RWPE2 (cell line): ENCODE results near the gene SLC16A5.

Experiments used
- ATAC-seq: fragments of 200-7000 bp; cut with Tn5 transposase; 3 replicates; pipeline ENCODE4 v1.9.1; 2021; ENCODE audit warnings: low read depth
- DNase-seq: peaks from one replicate; pipeline ENCODE4 v3.0.0-alpha.2; 2020; ENCODE audit warnings: low spot score
- H3K27ac ChIP-seq: fragments of 450-650 bp; 2 replicates; pipeline ENCODE4 v1.5.1; 2017; ENCODE audit warnings: mild to moderate bottlenecking; ENCODE audit not compliant: poor library complexity, severe bottlenecking
- H3K27me3 ChIP-seq: fragments of 250-450 bp; sonication (Bioruptor Pico); 2 replicates; pipeline ENCODE4 v1.5.1; 2021; ENCODE audit warnings: mild to moderate bottlenecking, moderate library complexity; ENCODE audit not compliant: insufficient read depth, poor library complexity, severe bottlenecking
- H3K36me3 ChIP-seq: fragments of 250-450 bp; sonication (Bioruptor Pico); 2 replicates; pipeline ENCODE4 v1.5.1; 2020; ENCODE audit warnings: low read depth, mild to moderate bottlenecking, moderate library complexity
- H3K4me1 ChIP-seq: fragments of 250-450 bp; sonication (Bioruptor Pico); 2 replicates; pipeline ENCODE4 v1.5.1; 2021; ENCODE audit warnings: mild to moderate bottlenecking, moderate library complexity; ENCODE audit not compliant: insufficient read depth, poor library complexity, severe bottlenecking
- H3K4me3 ChIP-seq: fragments of 250-450 bp; sonication (Bioruptor Pico); 2 replicates; pipeline ENCODE4 v1.5.1; 2021; ENCODE audit warnings: mild to moderate bottlenecking, moderate library complexity; ENCODE audit not compliant: severe bottlenecking
- H3K9me3 ChIP-seq: fragments of 250-450 bp; sonication (Bioruptor Pico); 2 replicates; pipeline ENCODE4 v1.5.1; 2021; ENCODE audit warnings: mild to moderate bottlenecking, moderate library complexity; ENCODE audit not compliant: severe bottlenecking
- TF ChIP-seq, protein P1 (sequence below): fragments of 450-650 bp; IDR thresholded peaks from one replicate; pipeline ENCODE4 v1.5.1; 2017; ENCODE audit warnings: mild to moderate bottlenecking, moderate library complexity; ENCODE audit not compliant: poor library complexity, severe bottlenecking

Gene SLC16A5

DNA sequence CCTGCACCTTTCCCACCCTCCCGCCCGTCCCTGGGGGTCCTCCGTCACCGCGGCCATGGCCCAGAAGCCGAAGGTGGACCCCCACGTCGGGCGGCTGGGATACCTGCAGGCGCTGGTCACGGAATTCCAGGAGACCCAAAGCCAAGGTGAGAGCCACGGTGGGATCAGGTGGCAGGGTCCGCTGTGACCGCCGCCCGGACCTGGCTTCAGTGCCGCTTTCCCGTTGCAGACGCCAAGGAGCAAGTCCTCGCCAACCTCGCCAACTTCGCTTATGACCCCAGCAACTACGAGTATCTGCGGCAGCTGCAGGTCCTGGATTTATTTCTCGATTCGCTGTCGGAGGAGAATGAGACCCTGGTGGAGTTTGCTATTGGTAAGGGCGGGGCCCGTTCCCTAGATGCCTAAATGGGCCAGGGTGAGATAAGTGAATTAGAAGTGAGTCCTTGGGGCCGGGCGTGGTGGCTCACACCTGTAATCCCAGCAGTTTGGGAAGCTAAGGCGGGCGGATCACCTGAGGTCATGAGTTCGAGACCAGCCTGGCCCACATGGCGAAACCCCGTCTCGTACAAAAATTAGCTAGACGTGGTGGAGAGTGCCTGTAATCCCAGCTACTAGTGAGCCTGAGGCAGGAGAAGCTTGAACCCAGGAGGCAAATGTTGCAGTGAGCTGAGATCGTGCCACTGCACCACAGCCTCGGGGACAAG is 22.6 kb downstream of the SLC16A5 start:
- H3K36me3 ChIP-seq, result peaks cover 14% of the 10 kb centered on the region
- H3K9me3 ChIP-seq, result no peaks in the 10 kb centered on the region
- ATAC-seq (peak; percentile 10; the same call in 1 of the 3 replicates), DNase-seq (no peak)
- H3K27ac ChIP-seq, result peak overlapping the region; percentile 47
- no peaks in the 10 kb centered on the region for H3K27me3 ChIP-seq
- peak overlapping the region; percentile 61 for H3K4me3 ChIP-seq
- TF ChIP-seq, protein P1, sequence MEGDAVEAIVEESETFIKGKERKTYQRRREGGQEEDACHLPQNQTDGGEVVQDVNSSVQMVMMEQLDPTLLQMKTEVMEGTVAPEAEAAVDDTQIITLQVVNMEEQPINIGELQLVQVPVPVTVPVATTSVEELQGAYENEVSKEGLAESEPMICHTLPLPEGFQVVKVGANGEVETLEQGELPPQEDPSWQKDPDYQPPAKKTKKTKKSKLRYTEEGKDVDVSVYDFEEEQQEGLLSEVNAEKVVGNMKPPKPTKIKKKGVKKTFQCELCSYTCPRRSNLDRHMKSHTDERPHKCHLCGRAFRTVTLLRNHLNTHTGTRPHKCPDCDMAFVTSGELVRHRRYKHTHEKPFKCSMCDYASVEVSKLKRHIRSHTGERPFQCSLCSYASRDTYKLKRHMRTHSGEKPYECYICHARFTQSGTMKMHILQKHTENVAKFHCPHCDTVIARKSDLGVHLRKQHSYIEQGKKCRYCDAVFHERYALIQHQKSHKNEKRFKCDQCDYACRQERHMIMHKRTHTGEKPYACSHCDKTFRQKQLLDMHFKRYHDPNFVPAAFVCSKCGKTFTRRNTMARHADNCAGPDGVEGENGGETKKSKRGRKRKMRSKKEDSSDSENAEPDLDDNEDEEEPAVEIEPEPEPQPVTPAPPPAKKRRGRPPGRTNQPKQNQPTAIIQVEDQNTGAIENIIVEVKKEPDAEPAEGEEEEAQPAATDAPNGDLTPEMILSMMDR, result no peak
- H3K4me1 ChIP-seq, result peaks cover 7% of the 10 kb centered on the region

- H3K27ac ChIP-seq, result no peak overlapping the region
- no peaks in the 10 kb centered on the region for H3K9me3 ChIP-seq
- TF ChIP-seq, protein P1, result no peak
- peaks cover 17% of the 10 kb centered on the region for H3K36me3 ChIP-seq
- DNase-seq, result no peak
- no peaks in the 10 kb centered on the region for H3K27me3 ChIP-seq
- no peak for ATAC-seq
- H3K4me3 ChIP-seq, result no peak overlapping the region
- H3K4me1 ChIP-seq, result peaks cover 7% of the 10 kb centered on the region
Observed at GRCh38 chr17:75111777-75112335, 24.1 kb downstream of the SLC16A5 start.

GRCh38 chr17:75113798-75114551 is 26.2 kb downstream of the SLC16A5 start:
- TF ChIP-seq, protein P1, result peak; percentile 93
- Histone ChIP-seq H3K36me3 (peaks cover 17% of the 10 kb centered on the region), H3K27me3 (no peaks in the 10 kb centered on the region), H3K27ac (peak overlapping the region; percentile 29), H3K4me3 (peak overlapping the region; percentile 8), H3K9me3 (no peaks in the 10 kb centered on the region), H3K4me1 (peaks cover 7% of the 10 kb centered on the region)
- ATAC-seq (peak; percentile 67), DNase-seq (no peak)

- Histone ChIP-seq H3K4me3 (peak overlapping the region; percentile 8), H3K27me3 (no peaks in the 10 kb centered on the region), H3K36me3 (peaks cover 17% of the 10 kb centered on the region), H3K9me3 (no peaks in the 10 kb centered on the region), H3K4me1 (peaks cover 7% of the 10 kb centered on the region), H3K27ac (peak overlapping the region; percentile 29)
- no peak for DNase-seq
- no peak for ATAC-seq
- TF ChIP-seq, protein P1, result no peak
Observed at GRCh38 chr17:75114552-75115314, 27.0 kb downstream of the SLC16A5 start.
